ENCODE results near the gene CPT1B.
"Not testable (repeated sequence)": the region's sequence is repeated elsewhere in the genome, so short reads cannot be mapped to it uniquely, and the experiment has no call there.

Gene CPT1B

DNA sequence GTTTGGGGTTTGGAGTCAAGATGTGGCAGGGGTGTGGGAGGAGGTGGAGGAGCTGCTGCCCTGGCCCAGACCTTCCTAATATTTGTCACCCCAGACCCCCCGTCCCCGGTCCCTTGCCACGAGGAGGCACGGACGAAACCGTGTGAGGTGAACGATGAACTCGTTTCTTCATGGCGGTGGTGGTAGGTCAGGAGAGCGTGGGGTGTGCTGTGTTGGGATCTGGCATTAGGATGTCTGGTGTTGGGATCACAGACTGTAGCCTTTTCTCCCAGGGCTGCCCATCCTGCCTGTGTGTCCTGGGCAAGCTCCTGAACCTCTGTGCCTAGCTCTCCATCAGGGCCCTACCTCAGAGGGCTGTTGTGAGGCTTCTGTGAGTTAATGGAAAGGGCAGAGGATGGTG is 30.8 kb upstream of the CPT1B start:
- no peak for FAIRE-seq

DNA sequence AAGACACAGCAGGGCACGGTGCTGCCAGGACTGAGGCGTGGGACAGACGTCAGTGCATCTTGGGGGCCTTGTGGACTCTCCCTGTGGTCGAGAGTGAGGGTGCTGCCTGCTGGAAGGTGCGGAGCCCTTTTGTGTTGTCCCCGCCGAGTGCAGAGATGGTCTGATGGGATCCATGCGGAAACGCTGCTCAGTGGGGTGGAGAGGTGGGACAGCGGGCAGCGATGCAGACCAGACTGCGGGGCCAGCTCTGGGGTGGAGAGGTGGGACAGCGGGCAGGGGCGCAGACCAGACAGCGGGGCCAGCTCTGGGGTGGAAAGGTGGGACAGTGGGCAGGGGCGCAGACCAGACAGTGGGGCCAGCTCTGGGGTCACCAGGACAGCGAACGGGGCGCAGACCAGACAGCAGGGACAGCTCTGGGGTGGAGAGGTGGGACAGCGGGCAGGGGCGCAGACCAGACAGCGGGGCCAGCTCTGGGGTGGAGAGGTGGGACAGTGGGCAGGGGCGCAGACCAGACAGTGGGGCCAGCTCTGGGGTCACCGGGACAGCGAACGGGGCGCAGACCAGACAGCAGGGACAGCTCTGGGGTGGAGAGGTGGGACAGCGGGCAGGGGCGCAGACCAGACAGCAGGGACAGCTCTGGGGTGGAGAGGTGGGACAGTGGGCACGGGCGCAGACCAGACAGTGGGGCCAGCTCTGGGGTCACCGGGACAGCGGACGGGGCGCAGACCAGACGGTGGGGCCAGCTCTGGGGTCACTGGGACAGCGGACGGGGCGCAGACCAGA is 30.0 kb upstream of the CPT1B start:
- not testable (repeated sequence) for FAIRE-seq

DNA sequence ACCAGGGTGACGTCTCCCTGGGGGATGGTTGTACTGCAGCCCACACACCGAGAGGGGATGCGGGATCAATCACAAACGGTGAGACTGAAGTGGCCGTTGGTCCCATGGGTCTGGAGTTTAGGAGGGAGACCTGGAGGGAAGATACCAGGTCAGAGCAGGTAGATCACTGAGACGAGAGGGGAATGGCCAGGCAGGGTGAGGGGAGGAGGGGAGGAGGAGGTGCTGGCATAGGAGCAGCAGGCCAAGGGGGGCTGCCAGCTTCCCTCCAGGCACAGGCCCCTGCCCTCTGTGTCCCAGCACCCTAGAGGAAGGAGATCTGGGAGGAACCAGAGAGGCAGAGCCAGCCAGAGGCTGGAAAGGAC is 29.4 kb upstream of the CPT1B start:
- FAIRE-seq, result no peak

DNA sequence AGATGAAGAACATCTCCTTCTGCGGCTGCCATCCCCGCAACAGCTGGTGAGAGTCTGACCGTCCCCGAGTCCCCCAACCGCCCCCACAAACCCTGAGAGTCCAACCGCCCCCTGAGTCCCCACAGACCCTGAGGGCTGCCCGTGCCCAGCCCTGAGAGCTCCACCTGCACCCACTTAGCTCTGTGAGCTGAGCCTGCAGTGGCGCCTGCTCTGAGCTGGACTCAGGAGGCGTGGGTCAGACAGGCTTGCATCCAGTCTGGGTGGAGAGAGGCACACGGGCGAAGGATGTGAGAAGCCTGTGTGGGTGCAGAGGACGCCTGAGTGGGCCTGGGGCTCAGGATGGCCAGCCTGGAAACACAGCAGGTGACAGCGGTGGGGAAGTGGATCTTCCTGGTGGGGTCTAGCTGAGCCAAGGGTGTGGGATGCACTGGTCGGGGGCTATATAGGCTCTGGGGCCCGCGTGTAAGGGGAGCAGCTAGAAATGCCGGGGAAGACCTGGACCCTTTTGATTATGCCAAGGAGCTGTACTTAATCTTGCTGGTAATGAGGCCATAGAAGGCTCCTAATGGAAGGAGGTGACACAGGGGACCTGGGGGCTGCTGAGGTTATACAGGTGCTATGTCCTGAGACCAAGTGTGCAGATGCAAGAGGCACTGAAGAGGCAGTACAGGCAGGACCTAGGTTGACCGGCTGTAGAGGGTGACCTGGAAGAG is 28.9 kb upstream of the CPT1B start:
- FAIRE-seq, result no peak

DNA sequence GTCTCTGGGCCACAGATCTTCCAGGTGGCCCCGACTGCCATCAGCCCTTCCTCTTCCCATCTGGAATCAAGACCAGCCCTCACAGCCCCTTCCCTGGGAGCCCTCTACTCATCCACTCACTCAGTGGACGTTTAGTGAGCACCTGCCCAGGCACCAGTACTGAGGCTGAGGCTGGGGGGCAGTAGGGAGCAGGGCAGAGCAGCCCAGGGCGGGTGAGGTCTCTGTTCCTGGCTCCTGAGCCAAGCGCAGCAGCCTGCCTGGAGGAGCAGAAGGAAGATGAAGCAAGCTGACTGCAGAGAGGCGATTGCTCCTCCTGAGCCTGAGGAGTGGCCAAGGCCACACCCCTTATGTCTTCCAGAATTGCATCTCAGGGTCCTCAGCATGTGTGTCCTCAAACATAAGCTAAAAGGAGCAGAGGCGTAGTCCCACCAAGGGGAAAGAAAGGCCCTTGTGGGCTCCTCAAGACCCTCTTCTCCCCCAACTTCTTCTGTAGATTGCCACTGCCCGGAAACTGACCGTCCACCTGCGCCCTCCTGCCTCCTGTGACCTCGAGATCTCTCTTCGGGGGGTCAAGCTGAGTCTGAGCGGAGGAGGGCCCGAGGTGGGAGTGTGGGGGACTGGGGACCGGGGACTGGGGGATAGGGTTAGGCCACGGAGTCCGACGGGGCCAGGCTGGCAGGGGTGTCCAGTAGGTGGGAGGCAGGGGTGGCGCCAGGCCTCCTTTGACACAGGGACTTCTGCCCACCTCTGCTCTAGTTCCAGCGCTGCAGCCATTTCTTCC is 28.1 kb upstream of the CPT1B start:
- no peak for FAIRE-seq

DNA sequence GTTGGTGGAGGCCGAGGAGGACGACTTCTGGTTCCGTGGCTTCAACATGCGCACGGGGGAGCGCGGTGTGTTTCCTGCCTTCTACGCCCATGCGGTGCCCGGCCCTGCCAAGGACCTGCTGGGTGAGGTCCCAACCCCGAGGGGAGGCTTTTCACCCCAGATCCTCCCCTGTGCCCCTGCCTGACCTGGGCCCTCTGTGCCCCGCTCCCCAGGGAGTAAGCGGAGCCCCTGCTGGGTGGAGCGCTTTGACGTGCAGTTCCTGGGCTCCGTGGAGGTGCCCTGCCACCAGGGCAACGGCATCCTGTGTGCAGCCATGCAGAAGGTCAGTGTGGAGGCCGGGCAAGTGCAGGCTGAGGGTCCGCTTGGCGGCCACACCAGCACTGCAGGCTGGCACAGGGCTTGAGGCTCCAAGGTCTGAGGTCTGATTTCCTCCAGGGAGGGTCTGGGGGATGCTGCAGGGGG is 27.4 kb upstream of the CPT1B start:
- no peak for FAIRE-seq

DNA sequence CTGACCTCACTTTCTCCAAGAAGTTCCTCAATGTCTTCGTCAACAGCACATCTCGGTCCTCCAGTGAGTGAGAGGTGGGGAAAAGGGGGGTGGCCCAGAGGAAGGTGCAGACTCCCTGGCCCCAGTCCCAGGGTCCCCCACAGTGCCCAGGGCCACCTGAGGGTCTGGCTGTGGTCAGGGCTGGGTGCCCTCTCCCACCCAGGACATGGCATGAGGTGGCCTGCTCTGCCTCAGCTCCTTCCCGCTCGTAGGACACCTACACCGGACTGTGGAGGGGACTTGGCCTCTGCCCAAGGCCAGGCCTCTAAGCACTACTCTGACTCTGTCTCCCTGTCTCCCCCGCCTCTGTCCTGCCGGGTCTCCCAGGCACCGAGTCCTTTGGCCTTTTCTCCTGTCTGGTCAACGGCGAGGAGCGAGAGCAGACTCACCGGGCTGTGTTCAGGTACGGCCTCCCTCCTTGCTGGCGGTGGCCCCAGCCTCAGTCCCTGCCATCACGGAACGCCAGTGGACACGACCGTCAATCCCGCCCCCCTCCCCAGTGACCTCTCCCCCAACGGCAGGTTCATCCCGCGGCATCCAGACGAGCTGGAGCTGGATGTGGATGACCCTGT is 26.9 kb upstream of the CPT1B start:
- FAIRE-seq, result no peak

DNA sequence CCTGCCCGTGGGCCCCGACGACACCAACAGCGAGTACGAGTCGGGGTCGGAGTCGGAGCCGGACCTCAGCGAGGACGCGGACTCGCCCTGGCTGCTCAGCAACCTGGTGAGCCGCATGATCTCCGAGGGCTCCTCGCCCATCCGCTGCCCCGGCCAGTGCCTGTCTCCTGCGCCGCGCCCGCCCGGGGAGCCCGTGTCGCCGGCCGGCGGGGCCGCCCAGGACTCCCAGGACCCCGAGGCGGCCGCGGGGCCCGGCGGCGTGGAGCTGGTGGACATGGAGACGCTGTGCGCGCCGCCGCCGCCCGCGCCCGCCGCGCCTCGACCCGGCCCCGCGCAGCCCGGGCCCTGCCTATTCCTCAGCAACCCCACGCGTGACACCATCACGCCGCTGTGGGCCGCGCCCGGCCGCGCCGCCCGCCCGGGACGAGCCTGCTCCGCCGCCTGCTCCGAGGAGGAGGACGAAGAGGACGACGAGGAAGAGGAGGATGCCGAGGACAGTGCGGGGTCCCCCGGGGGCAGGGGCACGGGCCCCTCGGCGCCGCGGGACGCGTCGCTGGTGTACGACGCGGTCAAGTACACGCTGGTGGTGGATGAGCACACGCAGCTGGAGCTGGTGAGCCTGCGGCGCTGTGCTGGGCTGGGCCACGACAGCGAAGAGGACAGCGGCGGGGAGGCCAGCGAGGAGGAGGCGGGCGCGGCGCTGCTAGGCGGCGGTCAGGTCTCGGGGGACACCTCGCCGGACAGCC is 26.2 kb upstream of the CPT1B start:
- FAIRE-seq, result no peak

DNA sequence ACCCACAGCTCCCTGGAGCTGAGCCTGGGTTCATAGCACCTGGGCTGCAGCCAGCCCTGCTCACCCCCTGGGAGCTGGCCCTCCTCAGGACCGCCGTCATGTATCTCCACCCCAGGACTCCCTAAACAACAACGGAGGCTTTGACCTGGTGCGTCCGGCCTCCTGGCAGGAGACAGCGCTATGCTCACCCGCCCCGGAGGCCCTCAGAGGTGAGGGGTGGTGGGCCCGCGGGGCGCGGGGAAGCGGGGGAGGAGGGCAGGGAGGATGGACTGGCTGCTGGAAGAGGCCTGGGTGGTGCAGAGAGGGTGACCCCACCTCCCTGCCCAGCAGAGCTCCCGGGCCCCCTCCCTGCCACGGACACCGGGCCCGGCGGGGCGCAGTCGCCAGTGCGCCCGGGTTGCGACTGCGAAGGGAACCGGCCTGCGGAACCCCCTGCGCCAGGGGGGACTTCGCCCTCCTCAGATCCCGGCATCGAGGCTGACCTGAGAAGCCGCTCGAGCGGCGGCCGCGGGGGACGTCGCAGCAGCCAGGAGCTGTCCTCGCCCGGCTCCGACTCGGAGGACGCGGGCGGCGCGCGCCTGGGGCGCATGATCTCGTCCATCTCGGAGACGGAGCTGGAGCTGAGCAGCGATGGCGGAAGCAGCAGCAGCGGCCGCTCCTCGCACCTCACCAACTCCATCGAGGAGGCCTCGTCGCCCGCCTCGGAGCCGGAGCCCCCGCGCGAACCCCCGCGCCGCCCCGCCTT is 25.5 kb upstream of the CPT1B start:
- no peak for FAIRE-seq

DNA sequence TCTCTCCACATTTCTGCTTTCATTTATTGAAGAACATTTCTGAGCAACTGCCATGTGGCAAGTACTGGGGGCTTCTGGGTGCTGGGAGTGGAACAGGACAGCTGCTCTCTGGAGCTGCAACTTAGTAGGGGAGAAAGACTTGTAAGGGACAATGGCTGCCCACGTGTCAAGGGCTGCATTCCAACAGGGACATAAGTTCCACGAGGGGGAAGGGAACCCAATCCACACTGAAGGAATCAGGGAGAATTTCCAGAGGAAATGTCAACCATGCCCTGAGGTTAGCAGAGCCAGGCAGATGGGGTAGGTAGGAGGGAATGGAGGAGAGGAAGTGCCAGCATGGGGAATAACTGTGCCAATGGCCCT is 24.1 kb upstream of the CPT1B start:
- FAIRE-seq, result no peak

DNA sequence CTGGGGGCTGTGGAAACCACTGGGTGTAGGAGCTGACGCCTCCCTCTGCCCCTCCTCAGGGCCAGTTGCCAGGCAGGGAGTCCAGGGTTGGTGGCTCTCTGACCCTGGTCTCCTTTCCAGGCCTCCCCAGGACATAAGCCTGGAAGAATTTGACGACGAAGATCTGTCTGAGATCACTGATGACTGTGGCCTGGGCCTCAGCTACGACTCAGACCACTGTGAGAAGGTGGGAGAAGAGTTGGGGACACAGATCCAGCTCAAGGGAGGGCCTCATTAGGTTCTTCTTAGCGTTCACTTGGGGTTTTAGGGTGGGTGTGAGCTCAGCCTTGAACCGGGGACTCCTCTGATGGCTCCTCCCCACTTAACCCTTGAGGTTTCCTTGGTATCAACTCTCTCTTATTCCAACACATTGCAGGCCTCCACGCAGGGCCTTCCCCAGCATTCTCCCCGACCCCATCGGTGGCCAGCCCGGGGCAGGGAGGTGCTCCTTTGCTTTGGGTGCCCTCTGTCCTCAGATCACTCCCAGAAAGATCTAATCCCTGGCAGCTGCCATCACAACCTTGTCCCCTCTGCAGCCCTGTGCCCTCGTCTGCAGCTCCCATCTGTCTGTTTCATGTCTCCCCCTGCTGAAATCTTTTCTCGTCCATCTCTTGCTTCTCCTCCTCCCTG is 23.6 kb upstream of the CPT1B start:
- no peak for FAIRE-seq

DNA sequence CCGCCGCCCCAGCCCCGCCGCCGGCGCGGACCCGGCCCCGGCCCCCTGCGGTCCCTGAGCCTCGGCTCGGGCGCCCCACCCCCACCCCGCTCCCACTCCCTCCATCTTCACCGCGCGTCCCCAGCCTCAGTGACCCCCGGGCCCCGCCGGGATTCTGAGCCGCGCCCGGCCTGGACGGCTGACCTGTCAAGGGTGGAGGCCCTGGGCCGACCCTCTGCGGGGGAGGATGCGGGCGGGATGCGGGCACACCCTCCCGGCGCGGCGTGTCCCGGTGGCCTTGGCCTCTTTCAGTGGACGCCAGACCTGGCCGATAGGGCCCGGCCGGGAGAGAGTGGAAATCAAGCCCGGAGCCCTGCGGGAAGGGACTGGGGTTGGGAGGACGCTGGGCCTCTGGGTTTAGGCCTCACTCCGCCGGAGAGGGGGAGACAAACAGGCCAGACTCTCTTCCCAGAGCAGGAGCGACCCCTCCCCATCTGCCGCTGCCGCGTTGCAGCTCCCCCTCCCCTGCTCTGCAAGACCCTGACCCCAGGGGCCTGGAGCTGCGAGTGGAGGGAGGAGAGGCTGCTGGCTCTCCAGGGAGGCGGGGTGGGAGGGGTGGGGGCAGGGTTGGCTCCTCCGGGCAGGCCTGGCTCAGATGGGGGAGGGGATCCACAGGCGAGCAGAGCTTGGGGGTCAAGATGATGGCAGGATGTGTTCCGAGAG is 22.9 kb upstream of the CPT1B start:
- FAIRE-seq, result no peak

DNA sequence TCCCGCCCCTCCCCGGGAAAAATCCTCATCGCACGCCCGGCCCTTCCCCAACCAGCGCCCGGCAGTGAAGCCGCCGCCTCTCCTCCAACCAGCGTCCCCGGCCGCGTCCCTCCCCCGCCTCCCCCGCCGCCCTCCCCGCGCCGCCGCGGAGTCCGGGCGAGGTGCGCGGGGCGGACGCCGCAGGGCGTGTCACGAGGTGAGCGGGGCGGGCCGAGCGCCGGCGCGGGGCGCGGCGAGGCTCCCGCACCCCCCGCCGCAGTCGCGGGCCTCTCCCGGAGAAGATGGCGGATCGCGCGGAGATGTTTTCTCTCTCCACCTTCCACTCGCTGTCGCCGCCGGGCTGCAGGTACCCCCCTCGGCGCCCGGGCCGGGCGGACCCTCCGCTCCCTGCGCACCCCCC is 22.3 kb upstream of the CPT1B start, which contains the start of gene MAPK8IP2:
Gene MAPK8IP2 (plus strand): TSS at position 256 of the 400 bp plus-strand sequence. CDS start 26 bp downstream, at position 282.
- FAIRE-seq, result no peak

DNA sequence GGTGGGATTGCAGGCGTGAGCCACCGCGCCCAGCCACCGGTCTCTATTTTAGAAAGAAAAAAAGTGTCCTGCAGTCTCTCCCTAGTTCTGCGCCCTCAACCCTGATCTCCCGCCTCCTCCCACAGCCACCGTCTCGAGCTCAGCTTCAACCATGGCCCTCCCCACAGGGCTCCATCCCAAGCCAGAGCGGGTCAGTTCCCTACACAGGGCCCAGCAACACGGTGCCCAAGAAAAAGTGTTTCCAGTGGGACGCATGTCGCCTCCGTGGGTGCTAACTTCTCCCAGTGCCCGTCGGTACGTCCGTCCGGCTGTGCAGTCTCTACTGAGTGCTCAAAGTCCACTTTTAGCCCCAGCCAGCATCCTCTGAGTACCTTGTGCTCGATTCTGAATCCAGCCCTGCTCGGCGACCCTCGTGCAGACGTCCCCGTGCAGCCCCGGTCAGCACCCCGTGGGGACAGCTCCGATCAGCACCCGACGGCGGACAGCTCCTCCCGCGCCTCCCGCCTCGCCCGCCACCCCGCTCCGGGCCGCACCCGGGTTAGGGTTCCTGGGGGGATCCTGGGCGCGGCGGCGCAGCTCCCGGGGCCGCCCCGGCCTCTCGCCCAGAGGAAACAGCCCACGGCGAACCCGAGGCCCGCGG is 21.7 kb upstream of the CPT1B start:
- FAIRE-seq, result no peak

DNA sequence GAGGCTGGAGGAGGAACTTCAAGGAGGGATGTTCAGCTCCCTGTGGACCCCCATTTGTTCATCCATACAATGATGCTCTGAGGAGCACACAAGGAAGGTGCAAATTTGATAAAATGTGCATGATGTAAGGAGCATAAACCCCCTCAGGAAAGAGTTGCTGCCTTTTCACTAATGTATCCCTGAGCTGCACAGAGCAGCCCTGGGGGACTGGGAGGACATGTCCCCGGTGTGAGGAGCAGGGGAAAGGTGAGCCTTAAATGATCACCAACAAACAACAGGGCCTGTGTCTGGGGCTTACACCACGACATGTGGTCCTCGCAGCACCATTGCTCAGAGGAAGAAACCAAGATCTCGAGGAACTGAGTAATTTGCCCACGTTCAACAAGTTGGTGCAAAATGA is 18.9 kb upstream of the CPT1B start:
- no peak for FAIRE-seq

DNA sequence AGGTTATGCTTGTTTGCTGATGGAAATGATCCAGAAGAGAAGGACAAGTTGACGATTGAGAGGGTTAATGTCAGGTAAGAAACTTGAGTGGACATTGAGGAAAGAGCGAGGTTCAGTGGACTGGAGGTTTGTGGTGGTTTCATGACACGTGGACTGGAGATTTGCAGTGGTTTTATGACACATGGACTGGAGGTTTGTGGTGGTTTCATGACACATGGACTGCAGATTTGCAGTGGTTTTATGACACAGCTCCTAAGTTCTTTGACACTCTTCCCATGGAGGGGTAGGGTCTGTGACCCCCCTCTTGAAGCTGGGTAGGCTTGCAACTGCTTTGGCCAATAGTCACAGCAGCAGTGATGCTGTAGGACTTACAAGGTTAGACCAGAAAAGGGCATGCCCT is 17.0 kb upstream of the CPT1B start:
- FAIRE-seq, result no peak

DNA sequence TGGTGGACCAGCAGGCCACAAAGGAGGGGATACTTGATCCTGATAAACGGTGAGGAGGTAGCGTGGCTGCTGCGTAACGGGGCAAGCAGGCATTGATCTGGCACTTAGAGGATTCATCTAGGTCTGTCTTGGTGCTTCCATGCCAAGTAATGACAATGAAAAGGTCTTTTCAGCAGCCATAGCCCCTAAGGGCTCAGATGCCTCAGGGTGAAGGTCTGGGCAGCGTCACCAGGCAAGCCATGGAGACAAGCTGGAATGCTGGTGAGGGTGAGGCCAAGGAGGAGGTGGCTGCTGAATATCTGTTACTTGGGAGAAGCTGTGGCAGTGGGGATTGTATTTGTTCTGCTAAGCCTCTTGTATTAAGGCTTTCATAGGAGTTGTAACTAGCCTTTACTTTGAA is 9.2 kb upstream of the CPT1B start:
- no peak for FAIRE-seq

DNA sequence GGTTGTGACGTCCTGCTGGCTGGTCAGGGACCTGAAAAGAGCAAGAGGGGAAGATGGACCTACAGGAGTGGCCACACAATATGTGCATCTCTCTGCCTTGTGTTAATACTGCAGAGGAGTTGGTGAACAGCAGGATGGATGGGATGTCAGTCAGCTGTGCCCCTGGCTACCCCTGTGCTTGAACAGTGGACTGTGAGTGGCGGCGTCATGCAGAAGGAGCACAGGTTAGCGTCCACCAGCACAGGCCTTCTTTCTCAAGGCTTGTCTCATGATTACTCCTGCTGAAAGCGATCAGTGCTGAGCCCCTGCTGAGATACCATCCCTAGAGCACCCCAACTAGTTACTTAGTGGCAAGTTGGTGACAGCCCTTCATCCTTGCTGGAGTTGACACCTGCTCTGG is 8.2 kb upstream of the CPT1B start:
- FAIRE-seq, result no peak

DNA sequence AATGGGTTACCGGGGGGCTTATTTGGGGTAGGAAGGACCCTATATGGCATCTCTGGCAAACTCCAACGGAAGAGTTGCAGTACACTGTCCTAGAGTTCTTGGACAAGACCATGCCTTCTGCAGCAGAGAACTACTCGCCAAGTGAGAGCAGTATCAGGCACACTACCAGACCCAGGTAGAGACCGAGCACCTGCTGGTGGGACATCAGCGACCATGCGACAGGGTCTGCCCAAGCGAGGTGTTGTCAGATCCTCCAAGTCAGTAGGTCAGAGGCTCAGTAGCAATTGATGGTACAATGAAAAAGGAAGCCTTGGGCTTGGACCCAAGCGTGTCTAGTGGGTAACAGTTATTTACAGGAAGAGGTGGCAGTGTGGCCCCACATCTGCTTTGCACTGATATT is 7.6 kb upstream of the CPT1B start:
- no peak for FAIRE-seq

DNA sequence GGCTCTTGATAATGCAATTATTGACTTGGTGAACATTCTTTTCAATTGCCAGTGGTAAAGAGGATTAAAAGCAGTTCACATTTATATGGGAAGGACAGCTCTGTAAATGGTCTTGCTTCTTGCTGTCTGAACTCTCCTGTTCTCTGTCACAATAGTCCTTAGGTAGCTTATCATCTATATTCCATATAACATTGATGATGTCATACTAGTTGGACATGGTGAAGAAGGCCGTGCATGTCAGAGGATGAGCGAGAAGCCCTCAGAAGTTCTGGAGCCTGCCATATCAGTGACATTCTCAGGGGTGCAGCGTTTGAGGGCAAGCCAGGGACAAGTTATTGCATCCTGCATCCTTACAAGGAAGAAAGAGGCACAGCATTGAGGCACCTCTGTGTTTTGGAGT is 7.0 kb upstream of the CPT1B start:
- FAIRE-seq, result no peak
